MM.1S (cell line): ENCODE results near the gene SPINK9.

Experiments
- CTCF ChIP-seq: fragments of 300-600 bp; sonication (generic); IDR thresholded peaks from 2 replicates; pipeline ENCODE4 v1.5.1; 2016; ENCODE audit warnings: antibody characterized with exemption, low read length, mixed read lengths
- EZH2 ChIP-seq: fragments of 300-600 bp; sonication (generic); optimal IDR thresholded peaks from 2 replicates; pipeline ENCODE3; 2017; ENCODE audit warnings: low read depth, mild to moderate bottlenecking, antibody characterized with exemption, low read length, mixed read lengths
- EZH2phosphoT487 ChIP-seq: fragments of 300-600 bp; sonication (generic); IDR thresholded peaks from 2 replicates; pipeline ENCODE4 v1.6.1; 2018; ENCODE audit warnings: antibody characterized with exemption, low read length

DNA sequence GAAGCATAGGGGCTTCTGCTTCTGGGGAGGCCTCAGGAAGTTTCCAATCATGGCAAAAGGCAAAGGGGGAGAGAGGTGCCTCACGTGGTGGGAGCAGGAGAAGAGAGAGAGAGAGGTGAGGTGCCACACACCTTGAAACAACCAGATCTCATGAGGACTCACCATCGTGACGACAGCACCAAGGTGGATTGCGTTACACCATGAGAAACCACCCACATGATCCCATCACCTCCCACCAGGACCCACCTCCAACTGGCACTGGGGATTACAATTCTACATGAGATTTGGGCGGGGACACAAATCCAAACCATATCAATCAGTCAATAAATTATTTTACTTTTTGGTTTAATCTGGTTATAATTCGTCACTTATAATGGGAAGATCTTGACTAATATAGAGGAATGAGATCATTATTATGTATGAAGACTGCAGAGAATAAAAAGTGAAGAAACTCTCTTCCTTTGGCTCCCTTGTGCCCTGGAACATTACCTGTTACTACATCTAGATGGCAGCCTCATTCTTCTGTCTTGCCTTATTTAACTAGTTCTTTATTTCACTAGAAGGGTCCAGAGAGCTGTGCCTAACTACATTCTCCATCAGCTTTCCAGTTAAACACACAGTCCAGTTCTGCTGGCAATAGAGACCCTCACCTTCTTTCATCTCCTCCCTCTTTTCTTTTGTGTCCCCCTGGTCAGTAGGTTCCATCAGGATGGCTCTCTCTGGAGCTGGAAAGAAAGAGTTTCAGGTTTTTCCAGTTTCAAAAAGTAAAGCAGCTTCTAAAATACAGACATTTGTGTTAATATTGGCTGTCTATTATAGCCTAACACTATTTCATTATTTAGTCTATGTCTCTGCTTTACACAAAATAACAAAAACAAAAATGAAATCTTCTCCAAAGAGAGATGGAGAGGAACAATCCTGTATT lies 44.8 kb upstream of the SPINK9 start:
- TF ChIP-seq CTCF (peak; percentile 42), EZH2 (no peak), EZH2phosphoT487 (no peak)
